ENCODE data around the gene ANKRD29. TPM values are rescaled to one million over a fixed set of nuclear protein-coding genes. Genes with fewer than 3 reads are reported as not detected.

Gene ANKRD29
- total and polyA plus RNA-seq, 2 of the 4 experiments (the other 2 are of a cell fraction): 0.18 to 0.31 TPM

DNA sequence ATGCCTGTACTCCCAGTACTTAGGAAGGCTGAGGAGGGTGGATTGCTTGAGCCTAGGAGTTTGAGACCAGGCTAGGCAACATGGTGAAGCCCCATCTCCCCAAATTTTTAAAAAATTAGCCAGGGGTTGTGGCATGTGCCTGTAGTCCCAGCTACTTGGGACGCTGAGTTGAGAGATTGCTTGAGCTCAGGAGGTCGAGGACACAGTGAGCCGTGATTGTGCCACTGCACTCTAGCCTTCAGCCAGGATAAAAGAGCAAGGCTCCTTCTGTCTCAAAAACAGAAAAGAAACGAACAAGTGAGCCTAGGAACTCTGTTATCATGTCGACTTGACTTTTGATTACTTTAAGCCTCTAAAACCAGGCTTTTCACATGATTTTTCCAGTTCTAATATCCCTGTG, 90.1 kb downstream of the ANKRD29 start:
- CTCF ChIA-PET: no interaction called here
- POLR2A ChIA-PET (ENCODE audit: unreplicated experiment): no interaction called here

More for the DNA sequence above, 90.1 kb downstream of the ANKRD29 start:
- Histone ChIP-seq H2BK5ac (ENCODE audit: low read depth, low read length, poor library complexity, severe bottlenecking) (no peak overlapping the region), H3K23ac (ENCODE audit: low read depth, low read length) (no peak overlapping the region), H3K4me3 (ENCODE audit: insufficient read depth, low read depth, low read length) (no peak overlapping the region), H4K8ac (ENCODE audit: low read depth in 2 of 2, low read length in 2 of 2) (no peak overlapping the region), H2AK9ac (replicated peaks; ENCODE audit: low read depth, low read length, poor library complexity) (no peak overlapping the region), H2BK20ac (ENCODE audit: low read depth, low read length) (no peak overlapping the region), H3K9ac (ENCODE audit: low read depth, low read length) (no peak overlapping the region), H3K4ac (ENCODE audit: low read depth, low read length) (no peak overlapping the region), H3K14ac (replicated peaks; ENCODE audit: low read depth, low read length) (no peak overlapping the region), H3K4me2 (ENCODE audit: low read depth, low read length) (no peak overlapping the region), H3K27me3 (ENCODE audit: control insufficient read depth, insufficient read depth, low read length) (no peaks in the 10 kb centered on the region), H2BK120ac (ENCODE audit: low read depth, low read length) (no peak overlapping the region), H3K9me3 (ENCODE audit: control insufficient read depth, insufficient read depth, low read length) (no peaks in the 10 kb centered on the region), H3K27ac (ENCODE audit: insufficient read depth, low read length) (no peak overlapping the region), H3K36me3 (ENCODE audit: control insufficient read depth, insufficient read depth, low read length) (peaks cover 24% of the 10 kb centered on the region), H4K20me1 (ENCODE audit: insufficient read depth, low read length) (peaks cover 30% of the 10 kb centered on the region; the same call in 1 of the 2 replicates), H2AK5ac (ENCODE audit: low read depth, low read length) (no peak overlapping the region), H4K91ac (ENCODE audit: insufficient read depth, low read depth, low read length) (no peak overlapping the region), H3K56ac (ENCODE audit: extremely low read depth, insufficient read depth, low read length) (no peak overlapping the region), H4K5ac (ENCODE audit: low read depth, low read length) (no peak overlapping the region), H3K4me1 (ENCODE audit: control insufficient read depth, insufficient read depth, low read length) (peaks cover 2% of the 10 kb centered on the region; the same call in 1 of the 2 replicates), H3K79me1 (ENCODE audit: low read depth in 1 of 2, low read length in 2 of 2) (peaks cover 23% of the 10 kb centered on the region in 2 experiments), H2AFZ (replicated peaks; ENCODE audit: low read length, poor library complexity) (no peak overlapping the region), H2BK15ac (ENCODE audit: low read depth, low read length) (no peak overlapping the region), H3K18ac (ENCODE audit: low read depth, low read length) (no peak overlapping the region), H3K9me1 (ENCODE audit: insufficient read depth, low read length) (peaks cover 10% of the 10 kb centered on the region; the same call in 1 of the 2 replicates)
- intact Hi-C loops (cut with micrococcal nuclease): no loop called here
- ATAC-seq (ENCODE audit: low read depth) (no peak), DNase-seq (no peak)
- dilution Hi-C loops (cut with HindIII; ENCODE audit: low sequenced_read_pairs, unreplicated experiment): no loop called here
- in situ Hi-C loops (cut with MboI; ENCODE audit: low sequenced_read_pairs): no loop called here
- TF ChIP-seq RFX5 (IDR thresholded peaks at IDR 0.05; ENCODE audit: low read depth, low read length): no peak
- no TSS peak for BruUV-seq (replicated peaks)
- WGBS, 2 experiments (ENCODE audit: extremely low coverage in 2 of 2, insufficient read length in 1 of 2): 100% methylated on average over 3 of the region's 5 CpGs; no CpG with 5 or more reads in 1 of the 2 experiments

Data from IMR-90 (cell line).